GM12878 (cell line): ENCODE results near the gene OR56A5. TPM values are rescaled to one million over a fixed set of nuclear protein-coding genes. Genes with fewer than 3 reads are reported as not detected.

ENCODE experiments used
- ATAC-seq: fragments of 200-7000 bp; cut with Tn5 transposase; 3 replicates; pipeline ENCODE4 v1.9.1; 2020; ENCODE audit warnings: mild to moderate bottlenecking, moderate library complexity
- BruUV-seq: library from RNA; stranded (reverse); fragments of 400-500 nt; replicated peaks from 2 replicates; lab custom pipeline; 2021; lab: Mats Ljungman, UMichigan
- CTCF ChIA-PET: fragments of 300-600 bp; sonication (Branson Sonifier 250); formaldehyde crosslinking; extraction: SDS; loops from one replicate; lab custom pipeline; 2021; ENCODE audit warnings: inconsistent platforms; lab: Yijun Ruan, JAX
- POLR2A ChIA-PET: fragments of 350-600 bp; formaldehyde crosslinking; extraction: SDS; loops from one replicate; lab custom pipeline; 2021; ENCODE audit warnings: inconsistent platforms; lab: Charles Lee
- RAD21 ChIA-PET: fragments of 300-600 bp; sonication (Branson Sonifier 250); formaldehyde crosslinking; loops from one replicate; lab custom pipeline; 2023; ENCODE audit warnings: antibody characterized with exemption; ENCODE audit not compliant: unreplicated experiment; lab: Charles Lee
- SMC1A ChIA-PET: fragments of 300-600 bp; sonication (Branson Sonifier 250); formaldehyde crosslinking; loops from one replicate; lab custom pipeline; 2023; ENCODE audit not compliant: unreplicated experiment, uncharacterized antibody; lab: Charles Lee
- DNase-seq: peaks from one replicate; pipeline ENCODE4 v3.0.0-alpha.2; 2011; ENCODE audit warnings: low read depth, low spot score
- FAIRE-seq: peaks from 3 replicates; lab custom pipeline; 2011; peaks lifted over from hg19 to GRCh38; lab: Jason Lieb, UNC
- H2AFZ ChIP-seq: 2 replicates; pipeline ENCODE4 v1.6.0; 2011; ENCODE audit warnings: low read depth, low read length, control low read depth; ENCODE audit not compliant: control insufficient read depth
- H3K27ac ChIP-seq: 2 replicates; pipeline ENCODE4 v1.5.1; 2011; ENCODE audit warnings: control low read depth; ENCODE audit not compliant: control insufficient read depth, insufficient read depth
- H3K27me3 ChIP-seq, 2 experiments: replicated peaks in 1 of 2; 2 replicates each; pipeline versions ENCODE4 v1.6.0 to v1.6.1; 2011; ENCODE audit warnings: low read length in 1 of 2; ENCODE audit not compliant: control insufficient read depth in 2 of 2, insufficient read depth in 2 of 2
- H3K36me3 ChIP-seq, 2 experiments: 2 replicates each; pipeline ENCODE4 v1.5.1; 2011; ENCODE audit warnings: low read length in 1 of 2; ENCODE audit not compliant: control insufficient read depth in 2 of 2, insufficient read depth in 2 of 2
- H3K4me1 ChIP-seq: 2 replicates; pipeline ENCODE4 v1.6.1; 2011; ENCODE audit warnings: mild to moderate bottlenecking, low read length, moderate library complexity, mixed read lengths; ENCODE audit not compliant: control insufficient read depth, insufficient read depth
- H3K4me2 ChIP-seq: 2 replicates; pipeline ENCODE4 v1.6.0; 2011; ENCODE audit warnings: control low read depth; ENCODE audit not compliant: control insufficient read depth, insufficient read depth
- H3K4me3 ChIP-seq: fragments of 200-600 bp; sonication (generic); 2 replicates; pipeline ENCODE4 v1.5.1; 2016
- H3K79me2 ChIP-seq: 2 replicates; pipeline ENCODE4 v1.6.0; 2011; ENCODE audit warnings: low read length; ENCODE audit not compliant: control insufficient read depth, insufficient read depth
- H3K9ac ChIP-seq: 2 replicates; pipeline ENCODE4 v1.8.0; 2011; ENCODE audit warnings: low read length, control low read depth, mixed read lengths; ENCODE audit not compliant: control insufficient read depth, insufficient read depth
- H3K9me3 ChIP-seq: replicated peaks from 3 replicates; pipeline ENCODE4 v1.5.1; 2011; ENCODE audit warnings: mild to moderate bottlenecking, low read length; ENCODE audit not compliant: control insufficient read depth, insufficient read depth
- H4K20me1 ChIP-seq: 2 replicates; pipeline ENCODE4 v1.6.0; 2011; ENCODE audit not compliant: control insufficient read depth, insufficient read depth
- CEBPB ChIP-seq, 2 experiments: fragments of 150-350 bp in 1 of 2; IDR thresholded peaks; 2 replicates each; pipeline ENCODE4 v1.6.1; 2012 to 2014; ENCODE audit warnings: low read depth in 2 of 2, low read length in 2 of 2, borderline replicate concordance in 1 of 2, inconsistent platforms in 1 of 2
- GATAD2B ChIP-seq: fragments of 450-650 bp; conservative IDR thresholded peaks from 2 replicates; pipeline ENCODE4 v1.6.1; 2017; ENCODE audit warnings: low read depth, mild to moderate bottlenecking, moderate library complexity
- STAT1 ChIP-seq: fragments of 450-650 bp; conservative IDR thresholded peaks from 2 replicates; pipeline ENCODE4 v1.6.1; 2014; ENCODE audit warnings: antibody characterized with exemption, mild to moderate bottlenecking
- ZNF24 ChIP-seq: fragments of 450-650 bp; IDR thresholded peaks from 2 replicates; pipeline ENCODE4 v1.6.1; 2017; ENCODE audit warnings: antibody characterized with exemption, mild to moderate bottlenecking
- WGBS: methylation state at CpG from one replicate; pipeline ENCODE4 v1.1.6; 2016; ENCODE audit warnings: low lambda C conversion rate; ENCODE audit not compliant: insufficient replicate concordance, insufficient coverage; ENCODE audit errors: missing lambda C conversion rate; 5-methylcytosine and 5-hydroxymethylcytosine counted together
- in situ Hi-C: fragments of 300-500 bp; cut with MboI; formaldehyde crosslinking; loops from 9 replicates; pipeline ENCODE4 v1.14.3; 2018; ENCODE audit warnings: mixed read lengths
- intact Hi-C: fragments of 100-400 bp; cut with micrococcal nuclease; formaldehyde crosslinking; loops from one replicate; pipeline ENCODE4 v1.14.2; 2022; ENCODE audit not compliant: unreplicated experiment
- polyA plus RNA-seq, 11 experiments: library from polyadenylated mRNA; depleted of rRNA in 4 of 11; unstranded in 6 of 11; stranded (reverse) in 5 of 11; fragments of >200 nt; fragmentation: Nextera tagmentation in 4 of 11; fragmentation: Illumina TruSeq in 1 of 11; extraction: Ambion mirVana in 4 of 11; extraction: Trizol in 1 of 11; gene quantifications; 1 replicate in 1 of 11; 2 replicates in 10 of 11; pipeline versions ENCODE4 v1.2.1 to v1.2.3, GENCODE V29; 2011 to 2016; ENCODE audit warnings: inconsistent platforms in 2 of 11, missing spikeins in 2 of 11, low read depth in 1 of 11
- total RNA-seq, 4 experiments: library from RNA; depleted of rRNA in 3 of 4; stranded (reverse); fragments of >200 nt in 3 of 4; fragmentation: Illumina TruSeq in 1 of 4; extraction: Trizol in 1 of 4; gene quantifications; 2 replicates each; pipeline versions ENCODE4 v1.2.1 to v1.2.3, GENCODE V29; 2013 to 2021
- TF ChIP-seq, protein P1 (sequence below): IDR thresholded peaks from 2 replicates; pipeline ENCODE4 v1.6.1; 2012; ENCODE audit warnings: mild to moderate bottlenecking, low read depth, low read length
- TF ChIP-seq, protein P2 (sequence below): fragments of 450-650 bp; IDR thresholded peaks from 2 replicates; pipeline ENCODE4 v1.6.1; 2017; ENCODE audit warnings: mild to moderate bottlenecking

The OR56A5 gene
- total and polyA plus RNA-seq, 10 of the 15 experiments (the other 5 are each of a cell fraction or from before 2014, with no cell fraction given), result not detected

DNA sequence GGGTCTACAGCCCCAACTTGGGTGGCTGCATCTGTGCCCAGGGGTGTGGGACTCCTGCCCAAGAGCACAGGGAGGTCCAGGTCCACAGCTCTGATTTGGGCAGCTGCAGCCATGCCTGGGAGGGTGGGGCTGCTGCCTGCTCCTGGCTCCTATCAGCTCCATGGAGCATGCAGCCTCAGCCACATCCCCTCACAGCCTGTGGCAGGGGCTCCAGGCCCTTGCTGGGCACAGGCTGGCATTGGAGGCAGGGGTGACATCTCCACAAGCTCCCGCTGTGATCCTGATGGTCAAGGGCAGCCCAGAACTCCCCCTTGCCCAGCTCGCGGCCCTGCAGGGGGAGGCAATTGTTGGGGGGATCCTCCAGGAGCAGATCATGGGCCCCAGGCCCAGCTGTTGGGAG is 44.7 kb upstream of the OR56A5 start:
- H3K27ac ChIP-seq, result no peak overlapping the region
- intact Hi-C loops, result no loop called here
- H3K36me3 ChIP-seq, result no peaks in the 10 kb centered on the region
- RAD21 ChIA-PET, result no interaction called here
- SMC1A ChIA-PET, result no interaction called here
- no peak overlapping the region for H2AFZ ChIP-seq
- H3K9ac ChIP-seq, result no peak overlapping the region
- TF ChIP-seq CEBPB (IDR thresholded peaks at IDR 0.05; ENCODE audit: borderline replicate concordance in 1 of 2, low read depth in 2 of 2, low read length in 2 of 2) (no peak), STAT1 (no peak), ZNF24 (no peak), GATAD2B (no peak)
- TF ChIP-seq, protein P1, sequence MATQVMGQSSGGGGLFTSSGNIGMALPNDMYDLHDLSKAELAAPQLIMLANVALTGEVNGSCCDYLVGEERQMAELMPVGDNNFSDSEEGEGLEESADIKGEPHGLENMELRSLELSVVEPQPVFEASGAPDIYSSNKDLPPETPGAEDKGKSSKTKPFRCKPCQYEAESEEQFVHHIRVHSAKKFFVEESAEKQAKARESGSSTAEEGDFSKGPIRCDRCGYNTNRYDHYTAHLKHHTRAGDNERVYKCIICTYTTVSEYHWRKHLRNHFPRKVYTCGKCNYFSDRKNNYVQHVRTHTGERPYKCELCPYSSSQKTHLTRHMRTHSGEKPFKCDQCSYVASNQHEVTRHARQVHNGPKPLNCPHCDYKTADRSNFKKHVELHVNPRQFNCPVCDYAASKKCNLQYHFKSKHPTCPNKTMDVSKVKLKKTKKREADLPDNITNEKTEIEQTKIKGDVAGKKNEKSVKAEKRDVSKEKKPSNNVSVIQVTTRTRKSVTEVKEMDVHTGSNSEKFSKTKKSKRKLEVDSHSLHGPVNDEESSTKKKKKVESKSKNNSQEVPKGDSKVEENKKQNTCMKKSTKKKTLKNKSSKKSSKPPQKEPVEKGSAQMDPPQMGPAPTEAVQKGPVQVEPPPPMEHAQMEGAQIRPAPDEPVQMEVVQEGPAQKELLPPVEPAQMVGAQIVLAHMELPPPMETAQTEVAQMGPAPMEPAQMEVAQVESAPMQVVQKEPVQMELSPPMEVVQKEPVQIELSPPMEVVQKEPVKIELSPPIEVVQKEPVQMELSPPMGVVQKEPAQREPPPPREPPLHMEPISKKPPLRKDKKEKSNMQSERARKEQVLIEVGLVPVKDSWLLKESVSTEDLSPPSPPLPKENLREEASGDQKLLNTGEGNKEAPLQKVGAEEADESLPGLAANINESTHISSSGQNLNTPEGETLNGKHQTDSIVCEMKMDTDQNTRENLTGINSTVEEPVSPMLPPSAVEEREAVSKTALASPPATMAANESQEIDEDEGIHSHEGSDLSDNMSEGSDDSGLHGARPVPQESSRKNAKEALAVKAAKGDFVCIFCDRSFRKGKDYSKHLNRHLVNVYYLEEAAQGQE, result no peak
- TF ChIP-seq, protein P2, sequence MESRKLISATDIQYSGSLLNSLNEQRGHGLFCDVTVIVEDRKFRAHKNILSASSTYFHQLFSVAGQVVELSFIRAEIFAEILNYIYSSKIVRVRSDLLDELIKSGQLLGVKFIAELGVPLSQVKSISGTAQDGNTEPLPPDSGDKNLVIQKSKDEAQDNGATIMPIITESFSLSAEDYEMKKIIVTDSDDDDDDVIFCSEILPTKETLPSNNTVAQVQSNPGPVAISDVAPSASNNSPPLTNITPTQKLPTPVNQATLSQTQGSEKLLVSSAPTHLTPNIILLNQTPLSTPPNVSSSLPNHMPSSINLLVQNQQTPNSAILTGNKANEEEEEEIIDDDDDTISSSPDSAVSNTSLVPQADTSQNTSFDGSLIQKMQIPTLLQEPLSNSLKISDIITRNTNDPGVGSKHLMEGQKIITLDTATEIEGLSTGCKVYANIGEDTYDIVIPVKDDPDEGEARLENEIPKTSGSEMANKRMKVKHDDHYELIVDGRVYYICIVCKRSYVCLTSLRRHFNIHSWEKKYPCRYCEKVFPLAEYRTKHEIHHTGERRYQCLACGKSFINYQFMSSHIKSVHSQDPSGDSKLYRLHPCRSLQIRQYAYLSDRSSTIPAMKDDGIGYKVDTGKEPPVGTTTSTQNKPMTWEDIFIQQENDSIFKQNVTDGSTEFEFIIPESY, result no peak
- TF ChIP-seq, all 136 proteins: peak for 0
- Histone ChIP-seq H4K20me1 (no peaks in the 10 kb centered on the region), H3K9me3 (no peaks in the 10 kb centered on the region), H3K4me2 (no peak overlapping the region), H3K4me3 (no peak overlapping the region), H3K79me2 (no peaks in the 10 kb centered on the region), H3K4me1 (no peaks in the 10 kb centered on the region), H3K27me3 (no peaks in the 10 kb centered on the region)
- CTCF ChIA-PET, result no interaction called here
- POLR2A ChIA-PET, result no interaction called here
- in situ Hi-C loops, result no loop called here
- ATAC-seq (no peak), DNase-seq (no peak), FAIRE-seq (no peak)
- BruUV-seq, result no TSS peak
- WGBS, result 28% methylated on average over 3 of the region's 3 CpGs
